HepG2 (cell line): Measurements from ENCODE around the gene MAP3K14. TPM values are rescaled to one million over a fixed set of nuclear protein-coding genes. Genes with fewer than 3 reads are reported as not detected.

ENCODE experiments used
- ARID4A ChIP-seq: sonication (generic); formaldehyde crosslinking; IDR thresholded peaks from 2 replicates; pipeline ENCODE4 v1.5.0; 2020; ENCODE audit warnings: mild to moderate bottlenecking, missing genetic modification reagents, borderline replicate concordance
- E2F2 ChIP-seq: sonication (generic); formaldehyde crosslinking; IDR thresholded peaks from 2 replicates; pipeline ENCODE4 v1.4.0; 2020; ENCODE audit warnings: missing genetic modification reagents, borderline replicate concordance
- HNRNPLL ChIP-seq: fragments of 200-400 bp; formaldehyde crosslinking; IDR thresholded peaks from 2 replicates; pipeline ENCODE4 v1.6.1; 2017; ENCODE audit warnings: mild to moderate bottlenecking, low read depth, low read length; ENCODE audit not compliant: poor library complexity, severe bottlenecking
- KAT8 ChIP-seq: IDR thresholded peaks from 2 replicates; pipeline ENCODE4 v1.6.1; 2016; ENCODE audit warnings: missing genetic modification reagents, missing compliant biosample characterization
- KDM2A ChIP-seq: sonication (generic); formaldehyde crosslinking; IDR thresholded peaks from 2 replicates; pipeline ENCODE4 v1.4.0; 2020; ENCODE audit warnings: low read depth, missing genetic modification reagents, borderline replicate concordance
- MED1 ChIP-seq: sonication (generic); formaldehyde crosslinking; IDR thresholded peaks from 2 replicates; pipeline ENCODE4 v1.4.0; 2020; ENCODE audit warnings: missing genetic modification reagents
- NFE2L2 ChIP-seq: fragments of 150-350 bp; IDR thresholded peaks from 2 replicates; pipeline ENCODE4 v1.6.1; 2014; ENCODE audit warnings: low read length
- PATZ1 ChIP-seq: sonication (generic); formaldehyde crosslinking; IDR thresholded peaks from 2 replicates; pipeline ENCODE4 v1.4.0; 2020; ENCODE audit warnings: missing genetic modification reagents
- SALL1 ChIP-seq: sonication (generic); formaldehyde crosslinking; IDR thresholded peaks from 2 replicates; pipeline ENCODE4 v1.8.0; 2022; ENCODE audit warnings: mild to moderate bottlenecking, missing genetic modification reagents
- SP4 ChIP-seq: sonication (generic); formaldehyde crosslinking; IDR thresholded peaks from 2 replicates; pipeline ENCODE4 v1.8.1; 2023; ENCODE audit warnings: mild to moderate bottlenecking, missing genetic modification reagents
- SRY ChIP-seq: sonication (generic); formaldehyde crosslinking; IDR thresholded peaks from 2 replicates; pipeline ENCODE4 v1.8.0; 2022; ENCODE audit warnings: mild to moderate bottlenecking, missing genetic modification reagents
- THAP11 ChIP-seq: IDR thresholded peaks from 2 replicates; pipeline ENCODE4 v1.6.1; 2016; ENCODE audit warnings: missing biosample characterization, missing genetic modification reagents
- ZMAT5 ChIP-seq: sonication (generic); formaldehyde crosslinking; IDR thresholded peaks from 2 replicates; pipeline ENCODE4 v1.5.0; 2020; ENCODE audit warnings: mild to moderate bottlenecking, low read depth, missing genetic modification reagents, borderline replicate concordance
- ZNF18 ChIP-seq: sonication (generic); formaldehyde crosslinking; IDR thresholded peaks from 2 replicates; pipeline ENCODE4 v1.8.0; 2022; ENCODE audit warnings: mild to moderate bottlenecking, missing genetic modification reagents; ENCODE audit not compliant: insufficient replicate concordance
- ZNF546 ChIP-seq: sonication (generic); formaldehyde crosslinking; conservative IDR thresholded peaks from 2 replicates; pipeline ENCODE4 v1.8.1; 2023; ENCODE audit warnings: mild to moderate bottlenecking, missing genetic modification reagents
- ZNF574 ChIP-seq: sonication (generic); formaldehyde crosslinking; IDR thresholded peaks from 2 replicates; pipeline ENCODE4 v1.4.0; 2020; ENCODE audit warnings: missing genetic modification reagents
- polyA plus RNA-seq, 8 experiments: library from polyadenylated mRNA; depleted of rRNA in 3 of 8; stranded (reverse) in 7 of 8; unstranded in 1 of 8; fragments of >200 nt; fragmentation: Illumina TruSeq in 4 of 8; extraction: Trizol in 4 of 8; gene quantifications; 2 replicates each; pipeline versions ENCODE4 v1.2.1 to v1.2.3, GENCODE V29; 2011 to 2016; ENCODE audit warnings: low read depth in 4 of 8, missing spikeins in 1 of 8, mixed read lengths in 1 of 8; ENCODE audit not compliant: insufficient read depth in 1 of 8
- total RNA-seq, 5 experiments: library from RNA; depleted of rRNA; stranded (reverse); fragments of >200 nt; fragmentation: Illumina TruSeq; extraction: Trizol; gene quantifications; 2 replicates each; pipeline ENCODE4 v1.2.3, GENCODE V29; 2016; ENCODE audit warnings: low read depth in 1 of 5

Gene MAP3K14
- total and polyA plus RNA-seq, 2 of the 13 experiments (the other 11 are each of a cell fraction or from before 2014, with no cell fraction given), result 2.6 TPM

GRCh38 chr17:45218895-45219661 is 97.7 kb downstream of the MAP3K14 start (continued):
- peak; percentile 51; the same call in 1 of the 2 replicates for TF ChIP-seq KDM2A (CRISPR knock-in tag)
- TF ChIP-seq SP4 (CRISPR knock-in tag), result 0 out of 2 replicates have a peak, but pooled peaks have one; percentile 38
- no peak for TF ChIP-seq ZNF18
- TF ChIP-seq HNRNPLL, result no peak
- TF ChIP-seq E2F2 (CRISPR knock-in tag), result no peak
- no peak for TF ChIP-seq NFE2L2
- TF ChIP-seq ZMAT5 (CRISPR knock-in tag), result no peak
- no peak for TF ChIP-seq ZNF546 (CRISPR knock-in tag)
- no peak for TF ChIP-seq SRY (CRISPR knock-in tag)
- peak; percentile 20; the same call in 1 of the 2 replicates for TF ChIP-seq SALL1 (CRISPR knock-in tag)
- peak; percentile 90 for TF ChIP-seq ZNF574 (CRISPR knock-in tag)
- peak; percentile 41; the same call in 1 of the 2 replicates for TF ChIP-seq THAP11 (CRISPR knock-in tag)
- TF ChIP-seq KAT8, result no peak
- no peak for TF ChIP-seq PATZ1 (CRISPR knock-in tag)
- peak; percentile 41; the same call in 1 of the 2 replicates for TF ChIP-seq ARID4A (CRISPR knock-in tag)
- no peak for TF ChIP-seq MED1 (CRISPR knock-in tag)
